Measurements from ENCODE around the gene CCDC3.

GRCh38 chr10:12969951-12970350 is 31.6 kb downstream of the CCDC3 start:
- TF ChIP-seq CTCF (IDR thresholded peaks at IDR 0.05; ENCODE audit: low read depth, low read length, missing input control) = no peak
- TF ChIP-seq JUND (IDR thresholded peaks at IDR 0.05) = no peak
- no peak for TF ChIP-seq FOXA1 (IDR thresholded peaks at IDR 0.05)
- no peak for TF ChIP-seq MAX (IDR thresholded peaks at IDR 0.05)
- no peak for TF ChIP-seq RAD21 (IDR thresholded peaks at IDR 0.05)

Measured in liver (tissue), 3 donors.